GM19395 (cell line): ENCODE results near the gene SELENOV.
"Not testable (repeated sequence)": the region's sequence is repeated elsewhere in the genome, so short reads cannot be mapped to it uniquely, and the experiment has no call there.

Experiments
- ATAC-seq: cut with Tn5 transposase; IDR thresholded peaks from one replicate; pipeline ENCODE4 v1.9.1; 2021; ENCODE audit warnings: mild to moderate bottlenecking, moderate library complexity; ENCODE audit not compliant: unreplicated experiment

SELENOV gene, protein sequence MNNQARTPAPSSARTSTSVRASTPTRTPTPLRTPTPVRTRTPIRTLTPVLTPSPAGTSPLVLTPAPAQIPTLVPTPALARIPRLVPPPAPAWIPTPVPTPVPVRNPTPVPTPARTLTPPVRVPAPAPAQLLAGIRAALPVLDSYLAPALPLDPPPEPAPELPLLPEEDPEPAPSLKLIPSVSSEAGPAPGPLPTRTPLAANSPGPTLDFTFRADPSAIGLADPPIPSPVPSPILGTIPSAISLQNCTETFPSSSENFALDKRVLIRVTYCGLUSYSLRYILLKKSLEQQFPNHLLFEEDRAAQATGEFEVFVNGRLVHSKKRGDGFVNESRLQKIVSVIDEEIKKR

DNA sequence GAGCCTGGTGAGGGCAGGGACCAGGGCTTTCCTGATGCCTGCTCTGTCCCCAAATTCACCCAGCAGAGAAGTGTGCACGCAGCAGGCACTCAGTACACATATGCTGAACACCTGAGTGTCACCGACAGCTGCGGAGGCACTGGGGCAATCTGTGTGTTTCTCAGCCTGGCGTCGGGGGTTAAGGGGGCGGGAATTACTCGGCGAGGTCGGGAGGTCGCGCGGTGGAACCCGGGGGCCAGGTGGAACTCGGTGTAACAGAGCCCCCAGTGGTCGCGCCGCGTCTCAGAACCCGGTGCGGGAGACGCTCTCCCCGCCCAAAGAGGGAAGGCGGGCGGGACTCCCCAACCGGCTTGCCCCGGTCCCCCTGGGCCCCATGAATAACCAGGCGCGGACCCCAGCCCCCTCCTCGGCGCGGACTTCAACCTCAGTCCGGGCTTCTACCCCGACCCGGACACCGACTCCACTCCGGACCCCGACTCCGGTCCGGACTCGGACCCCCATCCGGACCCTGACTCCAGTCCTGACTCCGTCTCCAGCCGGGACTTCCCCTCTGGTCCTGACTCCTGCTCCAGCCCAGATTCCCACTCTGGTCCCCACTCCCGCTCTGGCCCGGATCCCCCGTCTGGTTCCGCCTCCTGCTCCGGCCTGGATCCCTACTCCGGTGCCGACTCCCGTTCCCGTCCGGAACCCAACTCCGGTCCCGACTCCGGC is at the start of gene SELENOV:
Gene SELENOV, plus strand, starts transcription at position 300 of the 711 bp plus-strand sequence. Its CDS starts 74 bp downstream, at position 374.
- no peak for ATAC-seq

DNA sequence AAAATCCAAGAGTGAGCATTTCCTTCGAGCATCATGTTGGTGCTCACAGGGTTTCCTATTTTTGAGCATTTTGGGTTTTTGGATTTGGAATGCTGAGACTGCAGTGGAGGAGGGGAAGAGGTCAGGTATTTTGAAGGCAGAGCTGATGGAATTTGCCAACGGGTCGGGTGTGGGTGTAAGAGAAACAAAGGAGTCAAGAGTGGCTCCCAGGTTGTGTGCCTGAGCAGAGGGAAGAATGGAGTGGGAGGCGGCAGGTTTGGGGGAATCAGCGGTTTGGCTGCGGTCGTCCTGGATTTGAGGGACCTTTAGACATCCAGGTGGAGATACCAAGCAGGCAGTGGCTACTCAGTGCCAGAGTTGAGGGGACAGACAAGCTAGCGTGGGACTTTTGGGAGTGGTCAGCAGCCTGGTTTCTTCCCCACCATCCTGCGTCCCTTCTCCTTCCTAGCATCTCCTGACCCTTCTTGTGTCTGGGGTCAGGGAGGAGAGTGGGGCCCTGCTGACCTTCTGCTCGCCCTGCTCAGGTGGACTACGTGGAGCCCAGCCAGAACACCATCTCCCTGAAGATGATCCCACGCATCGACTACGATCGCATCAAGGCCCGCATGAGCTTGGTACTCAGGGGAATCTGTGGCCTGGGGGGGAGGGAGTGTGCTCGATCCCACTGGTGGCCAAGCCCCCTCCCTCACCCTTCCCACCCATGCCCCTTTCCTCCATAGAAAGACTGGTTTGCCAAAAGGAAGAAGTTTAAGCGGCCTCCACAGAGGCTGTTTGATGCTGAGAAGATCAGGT is 48.8 kb upstream of the SELENOV start:
- ATAC-seq, result no peak

DNA sequence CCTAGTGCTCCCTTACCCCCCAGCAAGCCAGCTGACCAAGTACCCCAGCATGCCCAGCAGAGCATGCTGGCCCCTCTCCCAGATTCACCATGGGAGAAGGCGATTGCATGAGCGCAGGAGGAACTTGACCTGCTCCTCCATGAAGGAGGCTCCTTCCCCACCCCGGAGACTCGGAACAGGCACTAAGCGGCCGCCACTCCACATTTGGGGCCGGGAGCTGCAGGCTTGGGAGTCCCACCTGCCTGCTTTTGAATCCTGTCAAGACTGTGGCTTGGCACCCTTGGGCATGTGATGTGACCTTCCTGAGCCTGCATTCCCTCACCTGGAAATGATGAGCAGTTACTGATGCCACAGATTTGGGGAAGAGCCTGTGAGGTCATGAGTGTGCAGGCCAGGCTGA is 47.0 kb upstream of the SELENOV start:
- no peak for ATAC-seq

DNA sequence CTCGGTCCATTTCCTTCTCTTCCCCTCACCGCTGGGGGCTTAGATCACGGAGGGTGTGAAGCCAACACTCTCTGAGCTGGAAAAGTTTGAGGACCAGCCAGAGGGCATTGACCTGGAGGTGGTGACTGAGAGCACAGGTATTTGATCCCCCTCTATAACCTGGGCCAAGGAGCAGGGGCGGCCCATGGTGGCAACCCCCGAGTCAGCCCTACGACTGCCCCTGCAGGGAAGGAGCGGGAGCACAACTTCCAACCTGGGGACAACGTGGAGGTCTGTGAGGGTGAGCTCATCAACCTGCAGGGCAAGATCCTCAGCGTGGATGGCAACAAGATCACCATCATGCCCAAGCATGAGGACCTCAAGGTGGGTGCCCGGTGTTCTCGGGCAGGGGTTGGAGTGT is 45.9 kb upstream of the SELENOV start:
- ATAC-seq, result no peak

DNA sequence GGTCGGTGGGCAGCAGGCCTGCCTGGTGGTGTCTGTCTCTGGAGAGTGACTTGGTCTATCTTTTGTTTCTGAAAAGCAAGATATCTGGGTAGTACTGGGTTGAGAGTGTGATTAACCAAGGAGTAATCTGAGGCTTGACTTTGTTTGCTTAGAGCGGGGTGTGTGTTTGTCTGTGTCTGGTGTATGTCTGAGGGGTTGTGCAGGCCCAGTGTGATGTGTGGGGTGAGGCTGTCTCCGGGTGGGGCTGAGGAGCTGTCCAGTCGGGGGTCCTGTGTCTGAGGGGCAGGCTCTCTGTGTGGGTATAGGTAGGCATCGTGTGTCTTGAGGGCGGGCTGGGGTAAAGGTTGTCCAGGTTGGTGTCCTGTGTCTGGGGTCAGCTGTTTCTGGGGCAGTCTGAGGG is 45.4 kb upstream of the SELENOV start:
- ATAC-seq, result no peak

DNA sequence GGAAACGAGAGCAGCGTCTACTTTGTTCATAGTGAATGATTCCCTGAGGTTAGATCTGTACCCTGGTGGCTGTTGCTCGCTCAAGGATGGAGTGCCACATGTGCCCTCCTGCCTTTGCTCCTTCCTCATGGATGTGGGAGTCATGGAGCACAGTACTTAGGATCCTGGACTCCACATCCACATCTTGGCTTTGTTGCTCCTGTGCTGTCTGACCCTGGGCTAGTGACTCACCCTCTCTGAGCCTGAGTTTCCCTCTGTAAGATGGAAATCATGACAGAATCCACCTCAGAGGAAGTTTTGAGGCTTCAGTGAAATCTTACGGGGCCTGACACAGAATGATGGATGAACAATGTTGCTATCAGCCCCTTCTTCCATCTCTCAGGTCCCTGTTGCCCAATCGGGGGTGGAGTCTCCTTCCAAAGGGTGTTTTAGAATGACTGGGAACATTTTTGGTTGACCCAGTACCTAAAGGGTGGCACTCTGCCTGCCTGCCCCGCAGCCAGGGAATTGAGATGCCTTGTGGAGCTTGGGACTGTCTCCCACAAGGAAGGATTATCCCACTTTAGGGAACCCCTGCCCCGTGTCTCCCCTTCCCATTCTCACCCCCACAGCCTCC is 44.1 kb upstream of the SELENOV start:
- ATAC-seq, result no peak

DNA sequence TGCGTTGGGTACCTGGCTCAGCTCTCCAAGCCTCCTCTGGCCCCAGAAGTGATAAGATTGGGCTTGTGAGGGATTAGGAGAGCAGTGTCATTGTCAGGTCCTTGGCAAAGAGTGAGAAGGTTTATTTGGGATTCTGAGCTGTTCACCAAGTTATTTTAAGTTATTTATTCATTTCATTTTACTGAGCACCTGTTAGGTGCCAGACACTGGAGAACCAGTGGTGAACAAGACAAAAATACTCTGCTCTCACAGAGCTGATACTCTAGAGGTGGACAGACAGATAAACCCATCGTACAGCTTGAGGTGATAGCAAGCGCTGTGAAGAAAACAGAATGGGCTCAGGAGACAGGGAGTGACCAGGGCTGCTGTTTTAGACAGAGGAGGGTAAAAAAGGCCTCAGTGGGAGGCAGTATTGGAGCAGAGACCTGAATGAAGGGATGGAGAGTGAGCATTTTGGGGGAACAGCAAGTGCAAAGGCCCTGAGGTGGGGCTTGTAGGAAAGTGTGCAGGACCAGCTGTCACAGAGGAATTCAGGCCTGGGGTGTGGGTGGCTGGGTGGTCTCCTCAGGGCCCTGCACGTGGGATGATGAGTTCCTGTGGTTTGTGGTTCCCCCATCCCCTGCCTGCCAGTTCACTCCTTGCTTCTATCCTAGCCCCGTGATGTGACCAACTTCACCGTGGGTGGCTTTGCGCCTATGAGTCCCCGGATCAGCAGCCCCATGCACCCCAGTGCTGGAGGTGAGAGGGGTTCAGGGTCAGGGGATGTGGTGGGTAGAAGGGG is 43.0 kb upstream of the SELENOV start:
- ATAC-seq, result no peak

DNA sequence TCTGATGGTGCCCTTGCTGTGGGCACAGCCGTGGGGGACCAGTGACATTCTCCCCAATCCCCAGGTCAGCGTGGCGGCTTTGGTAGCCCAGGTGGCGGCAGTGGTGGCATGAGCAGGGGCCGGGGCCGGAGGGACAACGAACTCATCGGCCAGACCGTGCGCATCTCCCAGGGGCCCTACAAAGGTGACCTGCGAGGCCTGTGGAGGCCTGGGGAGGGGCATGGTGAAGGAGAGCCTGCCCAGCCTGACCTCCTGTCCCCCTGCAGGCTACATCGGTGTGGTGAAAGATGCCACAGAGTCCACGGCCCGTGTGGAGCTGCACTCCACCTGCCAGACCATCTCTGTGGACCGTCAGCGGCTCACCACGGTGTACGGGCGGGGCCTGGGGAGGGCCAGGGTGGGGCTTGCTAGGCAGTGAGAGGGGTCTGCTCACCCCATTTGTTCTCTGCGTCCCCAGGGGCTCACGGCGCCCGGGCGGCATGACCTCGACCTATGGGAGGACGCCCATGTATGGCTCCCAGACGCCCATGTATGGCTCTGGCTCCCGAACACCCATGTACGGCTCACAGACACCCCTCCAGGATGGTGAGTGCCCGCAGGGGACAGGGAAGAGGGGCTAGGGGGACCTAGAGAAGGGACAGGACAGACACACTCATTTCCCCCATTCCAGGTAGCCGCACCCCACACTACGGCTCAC is 42.0 kb upstream of the SELENOV start:
- no peak for ATAC-seq

DNA sequence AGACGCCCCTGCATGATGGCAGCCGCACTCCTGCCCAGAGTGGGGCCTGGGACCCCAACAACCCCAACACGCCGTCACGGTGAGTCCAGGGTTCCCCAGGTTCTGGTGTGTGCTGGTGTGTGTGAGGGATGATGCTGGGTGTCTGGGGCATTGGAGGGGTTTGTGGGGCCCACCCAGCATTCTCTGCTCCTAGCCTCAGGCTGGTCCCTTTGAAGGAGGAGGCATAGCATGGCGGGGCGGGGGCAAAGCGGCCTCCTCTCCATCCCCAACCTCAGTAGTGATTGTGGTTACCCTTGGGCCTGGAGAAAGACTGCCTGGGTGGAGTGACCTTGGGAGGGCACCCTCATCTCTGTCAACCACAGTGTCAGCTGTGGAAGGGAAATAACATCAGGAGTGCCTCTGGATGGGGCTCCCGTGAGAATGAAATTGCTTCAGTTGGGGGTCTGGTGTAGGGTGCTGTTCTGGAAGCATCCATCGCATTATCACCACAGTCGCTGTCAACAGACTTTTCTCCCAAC is 41.4 kb upstream of the SELENOV start:
- ATAC-seq, result no peak

DNA sequence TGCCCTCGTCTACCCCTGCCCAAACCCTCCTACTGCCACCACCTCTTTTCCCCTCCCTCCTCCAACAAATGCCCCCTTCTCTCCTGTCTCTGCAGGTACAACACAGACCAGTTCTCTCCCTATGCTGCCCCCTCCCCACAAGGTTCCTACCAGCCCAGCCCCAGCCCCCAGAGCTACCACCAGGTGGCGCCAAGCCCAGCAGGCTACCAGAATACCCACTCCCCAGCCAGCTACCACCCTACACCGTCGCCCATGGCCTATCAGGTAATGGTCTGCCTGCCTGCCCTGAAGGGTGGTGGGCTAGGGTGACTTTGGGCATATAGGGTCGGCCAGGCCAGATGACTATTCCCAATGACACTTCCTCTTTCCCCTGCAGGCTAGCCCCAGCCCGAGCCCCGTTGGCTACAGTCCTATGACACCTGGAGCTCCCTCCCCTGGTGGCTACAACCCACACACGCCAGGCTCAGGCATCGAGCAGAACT is 40.8 kb upstream of the SELENOV start:
- no peak for ATAC-seq

DNA sequence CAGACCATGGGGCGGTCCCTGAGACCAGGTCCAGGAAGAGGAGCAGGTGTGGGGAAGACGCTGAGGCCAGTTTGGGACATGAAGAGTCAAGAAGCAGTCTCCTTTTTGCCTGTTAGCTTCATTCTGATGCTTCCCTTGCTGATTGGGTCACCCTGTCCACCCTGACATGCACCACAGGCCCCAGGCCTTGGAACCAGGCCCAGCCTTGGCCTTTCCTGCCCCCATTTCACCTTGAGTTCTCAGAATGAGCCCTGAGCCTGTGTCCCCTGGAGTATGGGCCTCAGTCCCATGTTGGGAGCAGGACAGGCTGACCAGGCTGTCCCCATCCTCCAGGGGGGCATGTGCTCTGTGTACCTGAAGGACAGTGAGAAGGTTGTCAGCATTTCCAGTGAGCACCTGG is 39.2 kb upstream of the SELENOV start:
- no peak for ATAC-seq

DNA sequence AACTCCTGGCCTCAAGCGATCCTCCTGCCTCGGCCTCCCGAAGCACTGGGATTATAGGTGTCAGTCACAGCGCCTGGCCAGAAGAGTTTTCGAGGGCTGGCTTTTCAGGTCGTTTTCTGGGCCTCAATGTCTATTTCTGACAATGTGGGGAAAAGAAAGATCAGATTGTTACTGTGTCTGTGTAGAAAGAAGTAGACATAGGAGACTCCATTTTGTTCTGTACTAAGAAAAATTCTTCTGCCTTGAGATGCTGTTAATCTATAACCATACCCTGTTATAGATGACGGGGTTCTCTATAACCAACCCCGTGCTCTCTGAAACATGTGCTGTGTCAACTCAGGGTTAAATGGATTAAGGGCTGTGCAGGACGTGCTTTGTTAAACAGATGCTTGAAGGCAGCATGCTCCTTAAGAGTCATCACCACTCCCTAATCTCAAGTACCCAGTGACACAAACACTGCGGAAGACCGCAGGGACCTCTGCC is 35.6 kb upstream of the SELENOV start:
- ATAC-seq, result not testable (repeated sequence)

DNA sequence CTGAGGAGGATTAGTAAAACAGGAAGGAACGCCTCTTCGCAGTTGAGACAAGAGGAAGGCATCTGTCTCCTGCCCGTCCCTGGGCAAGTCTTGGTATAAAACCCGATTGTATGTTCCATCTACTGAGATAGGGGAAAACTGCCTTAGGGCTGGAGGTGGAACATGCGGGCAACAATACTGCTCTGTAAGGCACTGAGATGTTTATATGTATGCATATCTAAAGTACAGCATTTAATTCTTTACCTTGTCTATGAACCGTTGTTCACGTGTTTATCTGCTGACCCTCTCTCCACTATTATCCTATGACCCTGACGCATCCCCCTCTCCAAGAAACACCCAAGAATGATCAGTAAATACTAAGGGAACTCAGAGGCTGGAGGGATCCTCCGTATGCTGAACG is 35.0 kb upstream of the SELENOV start:
- ATAC-seq, result no peak

DNA sequence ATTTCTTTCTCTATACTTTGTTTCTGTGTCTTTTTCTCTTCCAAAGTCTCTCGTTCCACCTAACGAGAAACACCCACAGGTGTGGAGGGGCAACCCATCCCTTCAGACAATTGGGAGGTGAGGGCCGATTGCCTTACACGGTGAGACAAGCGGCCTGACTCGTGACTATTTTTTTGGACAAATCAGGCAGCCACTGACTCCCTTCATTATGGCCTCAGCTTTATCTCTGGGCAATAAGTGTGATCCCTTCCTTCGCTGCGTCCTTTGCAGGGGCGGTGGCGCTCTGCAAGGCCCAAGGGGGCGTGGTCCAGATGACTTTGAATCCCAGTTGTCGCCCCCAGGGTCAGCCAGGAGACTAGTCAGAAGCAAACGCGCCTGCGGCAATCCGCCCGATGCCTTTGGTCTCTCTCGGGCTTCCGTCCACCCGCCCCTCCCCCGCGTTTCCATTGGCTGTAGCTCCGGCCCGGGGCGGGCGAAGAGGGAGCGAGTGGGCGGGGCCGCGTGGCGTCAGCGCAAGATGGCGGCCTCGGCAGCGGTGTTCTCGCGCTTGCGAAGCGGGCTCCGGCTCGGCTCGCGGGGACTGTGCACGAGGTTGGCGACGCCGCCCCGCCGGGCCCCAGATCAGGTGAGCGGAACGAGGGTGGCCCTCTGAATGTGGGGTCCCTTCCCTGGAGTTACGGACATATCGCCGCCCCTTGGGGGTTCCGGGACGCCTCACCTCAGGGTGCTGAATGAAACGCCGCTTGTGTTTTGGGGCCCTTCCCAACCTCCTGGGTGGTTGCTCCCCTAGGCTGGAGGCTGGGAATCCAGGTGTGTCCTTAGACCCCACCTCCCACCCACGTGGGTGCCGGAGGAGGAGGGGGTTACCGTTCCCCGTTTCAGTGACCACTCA is 34.4 kb upstream of the SELENOV start, which contains the start of gene TIMM50:
Gene TIMM50, plus strand, starts transcription at position 502 of the 892 bp plus-strand sequence. Its CDS starts 16 bp downstream, at position 518.
- peak; percentile 88 for ATAC-seq

DNA sequence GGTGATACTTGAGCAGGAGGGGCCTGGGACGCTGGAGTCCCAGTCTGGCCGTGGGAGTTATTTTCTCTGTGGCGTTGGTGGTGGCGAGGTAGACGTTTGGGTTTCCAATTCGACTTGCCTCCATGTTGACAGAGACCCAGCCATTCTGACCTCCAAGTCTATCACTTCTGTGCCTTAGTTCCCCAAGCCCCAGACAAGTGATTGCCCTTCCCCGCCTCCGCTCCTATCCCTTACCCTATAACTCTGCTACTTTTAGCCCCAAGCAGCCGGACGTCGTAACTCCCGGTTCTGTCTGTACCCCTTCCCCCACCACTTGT is 33.8 kb upstream of the SELENOV start:
- no peak for ATAC-seq

DNA sequence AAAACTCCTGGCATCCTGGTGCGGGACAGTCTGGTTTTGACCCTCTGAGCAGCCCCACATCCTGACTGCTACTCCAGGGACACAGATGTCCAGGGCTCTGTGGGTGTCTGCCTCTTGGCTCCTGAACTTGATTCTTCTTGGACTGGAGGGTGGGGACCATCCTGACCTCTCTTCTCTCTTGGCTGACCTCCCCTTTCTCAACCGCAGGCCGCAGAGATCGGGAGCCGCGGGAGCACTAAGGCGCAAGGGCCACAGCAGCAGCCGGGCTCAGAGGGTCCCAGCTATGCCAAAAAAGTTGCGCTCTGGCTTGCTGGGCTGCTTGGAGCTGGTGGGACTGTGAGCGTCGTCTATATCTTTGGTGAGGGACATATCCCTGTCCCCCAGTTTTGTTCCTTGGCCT is 33.3 kb upstream of the SELENOV start:
- no peak for ATAC-seq

DNA sequence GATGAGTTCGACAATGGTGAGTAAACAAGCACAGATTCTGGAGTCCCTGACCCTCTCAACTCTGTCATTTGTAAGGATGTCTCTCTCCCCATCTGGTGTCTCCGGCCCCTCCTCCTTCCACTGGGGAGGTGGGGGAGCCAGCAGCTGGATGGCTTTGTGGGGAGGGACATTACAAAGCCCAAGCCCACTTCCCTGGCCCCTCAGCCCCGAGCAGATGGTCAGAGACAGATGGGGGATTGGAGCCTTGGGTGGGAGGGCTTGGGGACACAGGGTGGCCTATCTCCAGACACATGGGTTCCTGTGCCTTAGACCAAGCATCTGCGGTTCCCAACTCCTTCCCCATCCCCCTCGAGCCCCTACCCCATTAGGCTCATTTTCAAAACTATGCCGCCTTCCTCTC is 31.8 kb upstream of the SELENOV start:
- no peak for ATAC-seq

DNA sequence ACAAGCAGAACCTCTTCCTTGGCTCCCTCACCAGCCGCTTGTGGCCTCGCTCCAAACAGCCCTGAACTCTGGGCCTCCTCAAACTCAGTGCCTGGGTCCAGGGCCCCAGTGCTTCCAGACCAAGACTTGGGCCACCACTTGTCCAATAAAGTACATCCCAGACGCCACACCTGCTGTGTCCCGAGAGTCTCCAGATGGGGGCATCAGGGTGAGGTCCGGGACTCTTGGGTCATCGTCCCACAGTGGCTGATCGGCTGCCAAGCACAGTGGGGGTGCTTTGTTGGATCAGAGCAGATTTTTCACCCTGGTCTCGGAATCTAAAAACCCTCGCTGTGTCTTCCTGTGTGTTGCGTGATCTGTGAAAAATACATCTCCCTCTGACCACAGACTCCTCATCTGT is 25.2 kb upstream of the SELENOV start:
- ATAC-seq, result no peak
